Colonic mucosa (tissue), 4 donors: ENCODE measurements around the gene PRKACA. TPM values are rescaled to one million over a fixed set of nuclear protein-coding genes. Genes with fewer than 3 reads are reported as not detected.

Experiments
- DNase-seq: peaks from one replicate; pipeline ENCODE4 v3.0.0-alpha.2; 2020
- H3K27ac ChIP-seq: fragments of 200-600 bp; one replicate; pipeline ENCODE4 v1.8.0; 2021
- H3K27me3 ChIP-seq: fragments of 200-600 bp; one replicate; pipeline ENCODE4 v1.8.0; 2021
- H3K36me3 ChIP-seq: fragments of 200-600 bp; one replicate; pipeline ENCODE4 v1.8.0; 2021
- H3K4me1 ChIP-seq: fragments of 200-600 bp; one replicate; pipeline ENCODE4 v1.8.0; 2021; ENCODE audit warnings: mild to moderate bottlenecking
- H3K4me3 ChIP-seq: fragments of 200-600 bp; one replicate; pipeline ENCODE4 v1.8.0; 2021
- H3K9ac ChIP-seq, 2 donors: one replicate each; pipeline ENCODE4 v1.7.0; 2013; ENCODE audit warnings: control low read depth in 2 of 2, low read depth in 2 of 2, low read length in 2 of 2
- H3K9me3 ChIP-seq: fragments of 200-600 bp; one replicate; pipeline ENCODE4 v1.8.0; 2021
- CTCF ChIP-seq: fragments of 200-600 bp; IDR thresholded peaks from one replicate; pipeline ENCODE4 v1.8.0; 2022; ENCODE audit warnings: antibody characterized with exemption, mild to moderate bottlenecking
- intact Hi-C: fragments of 100-400 bp; cut with DNase I; formaldehyde crosslinking; loops from one replicate; pipeline ENCODE4 v1.14.1; 2022
- total RNA-seq, 2 donors: library from RNA; stranded (reverse); fragmentation: NEBNext Ultra II Directional in 1 of 2; extraction: Animal tissue kit (Norgen Biotek cat#: 25700) in 1 of 2; gene quantifications; one replicate each; pipeline ENCODE4 v1.2.1, GENCODE V29; 2021
- donor health status: healthy.
- donor health status: DM: no; HTN: no; CAD: no.
- donor health status: DM: no; HTN: no; CAD: no.

Gene PRKACA
- total RNA-seq, 2 donors from 2014 or later, result 71.0 to 89.3 TPM

GRCh38 chr19:14156971-14157717, 39.6 kb upstream of the PRKACA start:
- Histone ChIP-seq H3K9me3 (no peaks in the 10 kb centered on the region), H3K4me1 (no peaks in the 10 kb centered on the region), H3K4me3 (no peak overlapping the region), H3K27ac (no peak overlapping the region), H3K9ac (no peak overlapping the region), H3K36me3 (no peaks in the 10 kb centered on the region), H3K27me3 (no peaks in the 10 kb centered on the region)
- no peak for DNase-seq
- no peak for TF ChIP-seq CTCF
- intact Hi-C loops, result no loop called here

GRCh38 chr19:14156122-14156521, 38.6 kb upstream of the PRKACA start:
- H3K9me3 ChIP-seq, result no peaks in the 10 kb centered on the region
- H3K27me3 ChIP-seq, result no peaks in the 10 kb centered on the region
- TF ChIP-seq CTCF, result no peak
- no peak for DNase-seq
- H3K9ac ChIP-seq, result no peak overlapping the region
- H3K4me1 ChIP-seq, result no peaks in the 10 kb centered on the region
- H3K4me3 ChIP-seq, result no peak overlapping the region
- no peak overlapping the region for H3K27ac ChIP-seq
- no peaks in the 10 kb centered on the region for H3K36me3 ChIP-seq
- intact Hi-C loops, result no loop called here

GRCh38 chr19:14155371-14155770, 37.8 kb upstream of the PRKACA start:
- no peaks in the 10 kb centered on the region for H3K9me3 ChIP-seq
- no peak for DNase-seq
- no peaks in the 10 kb centered on the region for H3K36me3 ChIP-seq
- no peaks in the 10 kb centered on the region for H3K27me3 ChIP-seq
- H3K4me3 ChIP-seq, result no peak overlapping the region
- H3K9ac ChIP-seq, result no peak overlapping the region
- no peaks in the 10 kb centered on the region for H3K4me1 ChIP-seq
- no peak overlapping the region for H3K27ac ChIP-seq
- intact Hi-C loops, result no loop called here
- no peak for TF ChIP-seq CTCF

GRCh38 chr19:14152713-14153112, 35.2 kb upstream of the PRKACA start:
- intact Hi-C loops, result no loop called here
- Histone ChIP-seq H3K9ac (no peak overlapping the region), H3K4me3 (no peak overlapping the region), H3K27me3 (no peaks in the 10 kb centered on the region), H3K4me1 (peaks cover 6% of the 10 kb centered on the region), H3K36me3 (no peaks in the 10 kb centered on the region), H3K9me3 (no peaks in the 10 kb centered on the region), H3K27ac (no peak overlapping the region)
- no peak for TF ChIP-seq CTCF
- no peak for DNase-seq

GRCh38 chr19:14150770-14151661, 33.5 kb upstream of the PRKACA start:
- Histone ChIP-seq H3K4me3 (no peak overlapping the region), H3K36me3 (no peaks in the 10 kb centered on the region), H3K4me1 (peaks cover 6% of the 10 kb centered on the region), H3K9ac (no peak overlapping the region), H3K27me3 (no peaks in the 10 kb centered on the region), H3K9me3 (no peaks in the 10 kb centered on the region), H3K27ac (no peak overlapping the region)
- no peak for TF ChIP-seq CTCF
- intact Hi-C loops, result no loop called here
- DNase-seq, result no peak
